GM18870 (cell line): ENCODE results near the gene MYCN.
"Not testable (repeated sequence)": the region's sequence is repeated elsewhere in the genome, so short reads cannot be mapped to it uniquely, and the experiment has no call there.

Experiments
- ATAC-seq: cut with Tn5 transposase; IDR thresholded peaks from one replicate; pipeline ENCODE4 v1.9.1; 2021; ENCODE audit warnings: moderate library complexity; ENCODE audit not compliant: unreplicated experiment

MYCN gene

DNA sequence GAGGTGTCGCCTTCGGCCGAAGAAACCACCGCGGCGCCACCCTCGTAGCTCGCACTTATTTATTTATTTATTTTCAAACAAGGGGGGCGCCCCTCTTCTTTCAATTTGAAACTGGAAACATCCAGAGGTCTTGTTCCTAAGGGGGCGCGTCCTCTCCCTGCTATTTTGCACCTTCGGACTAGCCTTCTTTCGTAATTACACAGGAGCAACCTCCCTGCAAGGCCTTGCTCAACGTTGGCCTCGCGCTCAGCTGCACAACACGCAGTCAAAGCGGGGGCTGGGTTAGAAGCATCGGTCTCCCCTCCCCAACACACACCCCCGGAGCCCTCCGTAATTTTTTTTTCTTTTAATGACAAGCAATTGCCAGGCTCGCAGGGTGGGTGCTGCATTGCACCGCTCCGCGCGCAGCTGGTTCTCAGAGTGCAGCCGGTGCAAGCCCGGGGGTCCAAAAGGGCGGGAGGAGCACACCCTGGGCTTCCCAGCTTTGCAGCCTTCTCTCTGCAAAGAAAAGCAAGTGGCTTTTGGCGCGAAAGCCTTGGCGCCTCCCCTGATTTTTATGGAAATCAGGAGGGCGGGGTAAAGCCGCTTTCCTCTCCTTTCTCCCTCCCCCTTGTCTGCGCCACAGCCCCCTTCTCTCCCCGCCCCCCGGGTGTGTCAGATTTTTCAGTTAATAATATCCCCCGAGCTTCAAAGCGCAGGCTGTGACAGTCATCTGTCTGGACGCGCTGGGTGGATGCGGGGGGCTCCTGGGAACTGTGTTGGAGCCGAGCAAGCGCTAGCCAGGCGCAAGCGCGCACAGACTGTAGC is at the start of gene MYCN:
MYCN (plus strand) TSS at position 697 of the 807 bp plus-strand sequence. CDS start 1,515 bp downstream, outside the sequence.
- peak; percentile 55 for ATAC-seq

GRCh38 chr2:15890936-15891905 is 49.1 kb upstream of the MYCN start:
- no peak for ATAC-seq

DNA sequence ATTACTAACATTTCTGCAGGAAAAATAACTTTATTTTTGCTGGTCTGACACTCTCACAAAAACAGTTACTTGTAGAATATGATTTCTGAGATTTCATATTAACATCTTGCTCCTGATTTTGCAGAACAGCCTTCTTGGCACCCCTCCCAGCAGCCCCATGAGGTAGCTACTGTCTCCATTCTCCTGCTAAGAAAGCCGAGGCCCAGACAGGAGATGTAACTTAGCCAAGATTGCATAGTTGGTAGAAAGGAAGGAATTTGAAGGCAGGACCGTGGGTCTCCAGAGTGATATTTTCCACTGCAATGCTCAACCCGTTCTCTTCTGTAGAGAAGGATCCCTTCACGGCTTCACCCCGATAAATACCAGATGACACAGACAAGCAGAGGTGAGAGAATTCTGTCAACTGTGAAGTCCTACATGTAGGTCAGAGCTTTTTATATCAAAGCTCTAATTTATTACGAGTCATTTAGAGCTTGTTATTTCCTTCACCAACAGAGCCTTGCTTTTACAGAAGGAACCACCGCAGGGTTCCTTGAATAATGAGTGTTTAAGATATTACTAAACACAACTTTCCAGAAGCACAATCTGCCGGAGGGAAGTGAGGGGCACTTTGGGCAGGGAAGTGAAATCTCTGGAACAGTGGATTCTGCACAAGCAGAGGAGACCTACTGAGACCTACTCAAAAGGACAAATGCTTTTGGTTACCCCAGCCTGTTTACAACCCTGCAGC is 48.0 kb upstream of the MYCN start:
- no peak for ATAC-seq

GRCh38 chr2:15893085-15893484 is 47.3 kb upstream of the MYCN start:
- ATAC-seq: no peak

- ATAC-seq: no peak
Measured at GRCh38 chr2:15893689-15894480, 46.5 kb upstream of the MYCN start.

DNA sequence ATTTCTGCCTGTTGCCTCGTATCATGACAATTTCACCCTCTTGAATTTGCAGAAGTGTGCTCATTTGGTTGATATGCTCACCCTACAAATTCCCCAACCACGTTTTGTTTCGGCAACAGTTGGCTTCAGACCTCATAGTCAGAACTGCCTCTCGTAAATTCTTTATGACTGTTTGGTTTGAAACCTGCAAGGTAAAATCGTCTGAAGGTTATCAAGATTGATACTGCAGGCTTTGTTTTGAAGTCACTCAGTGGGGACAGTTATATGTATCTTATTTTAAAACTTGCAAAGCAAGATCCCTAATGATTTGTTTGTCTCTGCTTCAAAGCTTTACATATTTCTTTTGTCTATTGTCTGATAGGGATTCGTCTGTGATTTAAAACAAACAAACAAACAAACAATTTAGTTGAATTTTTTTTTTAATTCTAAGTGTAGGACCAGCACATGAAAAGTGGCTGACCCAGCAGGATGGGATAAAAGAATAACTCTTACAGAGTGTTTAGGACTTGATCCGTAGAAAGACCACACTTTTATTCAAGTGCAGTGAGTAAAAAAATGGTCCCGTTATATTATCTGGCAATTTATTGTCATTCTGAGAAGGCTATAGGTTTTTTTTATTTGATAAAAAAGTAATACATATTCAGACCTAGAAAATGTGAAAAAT is 45.7 kb upstream of the MYCN start:
- no peak for ATAC-seq

GRCh38 chr2:15895615-15896469 is 44.5 kb upstream of the MYCN start:
- ATAC-seq: no peak

DNA sequence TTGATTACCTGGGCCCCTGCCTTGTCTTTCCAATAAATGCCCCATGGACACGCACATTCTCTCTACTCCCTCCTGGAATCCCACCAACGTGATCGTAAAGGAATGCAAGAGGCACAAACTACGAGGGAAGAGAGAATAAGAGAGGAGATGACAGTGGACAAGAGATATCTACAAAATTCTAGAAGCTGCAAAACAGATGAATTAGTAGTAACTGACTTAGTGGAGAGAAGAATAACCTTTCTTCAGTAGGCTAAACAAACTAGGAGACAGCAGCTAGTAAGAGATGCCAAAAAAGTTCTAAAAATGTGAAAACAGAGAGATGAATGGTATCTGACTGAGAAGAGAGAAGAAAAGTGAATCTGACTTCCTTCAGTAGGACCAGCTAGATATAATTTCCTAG is 43.5 kb upstream of the MYCN start:
- no peak for ATAC-seq

- no peak for ATAC-seq
Measured at GRCh38 chr2:15897431-15898098, 42.8 kb upstream of the MYCN start.

DNA sequence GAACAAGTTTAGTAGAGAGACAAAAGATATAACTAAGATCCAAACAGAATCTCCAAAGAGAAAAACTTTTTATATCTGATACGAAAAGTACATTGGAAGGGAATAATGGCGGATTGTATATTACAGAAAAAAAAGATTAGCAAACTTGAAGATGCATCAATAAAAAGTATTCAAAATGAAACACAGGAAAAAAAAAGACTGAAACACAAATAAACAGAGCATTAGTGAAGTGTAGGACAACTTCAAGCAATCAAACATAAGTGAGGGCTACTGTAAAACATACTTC is 41.1 kb upstream of the MYCN start:
- ATAC-seq: no peak

DNA sequence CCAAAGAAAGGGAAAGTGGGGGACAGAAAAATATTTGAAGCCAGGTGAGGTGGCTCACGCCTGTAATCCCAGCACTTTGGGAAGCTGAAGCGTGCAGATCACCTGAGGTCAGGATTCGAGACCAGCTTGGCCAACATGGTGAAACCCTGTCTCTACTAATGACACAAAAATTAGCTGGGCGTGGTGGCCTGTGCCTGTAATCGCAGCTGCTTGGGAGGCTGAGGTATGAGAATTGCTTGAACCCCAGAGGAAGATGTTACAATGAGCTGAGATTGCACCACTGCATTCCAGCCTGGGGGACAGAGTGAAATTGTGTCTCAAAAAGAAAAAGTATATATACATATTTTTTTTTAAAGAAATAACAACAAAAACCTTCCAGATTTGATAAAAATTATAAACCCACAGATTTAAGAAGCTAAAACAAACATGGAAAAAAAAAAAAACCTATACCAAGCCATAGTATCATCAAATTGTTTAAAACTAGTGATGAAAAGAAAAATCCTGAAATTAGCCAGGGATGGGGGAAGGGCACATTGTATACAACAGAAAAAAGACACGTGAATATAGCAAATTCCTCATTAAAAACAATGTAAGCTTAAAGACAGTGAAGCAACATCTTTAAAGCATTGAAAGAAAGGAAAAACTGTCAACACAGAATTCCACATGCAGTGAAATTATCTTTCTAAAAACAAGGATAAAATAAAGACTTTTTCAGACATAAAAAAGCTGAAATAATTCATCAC is 40.4 kb upstream of the MYCN start:
- no peak for ATAC-seq

DNA sequence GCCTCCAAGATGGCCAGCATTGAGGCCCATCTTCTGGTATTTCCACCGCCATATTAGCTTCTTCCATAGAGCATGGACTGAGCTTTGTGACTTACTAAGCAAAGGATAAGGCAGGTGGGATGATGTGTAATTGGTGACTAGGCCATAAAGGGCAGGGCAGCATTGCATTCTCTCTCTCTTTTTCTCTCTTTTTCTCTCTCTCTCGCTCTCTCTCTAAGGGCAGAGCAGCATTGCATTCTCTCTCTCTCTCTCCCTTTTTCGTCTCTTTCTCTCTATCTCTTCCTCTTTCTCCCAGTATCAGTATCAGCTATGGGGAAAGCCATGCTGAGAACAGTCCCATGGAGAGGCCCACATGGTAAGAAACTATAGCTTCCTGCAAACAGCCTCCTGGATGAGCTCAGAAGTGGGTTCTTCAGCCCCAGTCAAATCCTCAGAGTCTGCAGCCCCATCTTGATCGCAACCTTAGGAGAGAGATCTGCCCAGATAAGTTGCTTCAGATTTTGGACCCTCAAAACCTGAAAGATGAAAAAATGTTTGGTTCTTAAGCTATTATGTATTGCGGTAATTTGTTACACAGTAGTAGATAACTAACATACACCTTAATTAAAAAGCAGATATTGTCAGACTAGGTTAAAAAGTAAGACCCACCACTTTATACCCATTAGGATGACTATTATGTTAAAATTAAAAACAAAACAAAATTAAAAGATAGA is 39.1 kb upstream of the MYCN start:
- ATAC-seq: no peak

DNA sequence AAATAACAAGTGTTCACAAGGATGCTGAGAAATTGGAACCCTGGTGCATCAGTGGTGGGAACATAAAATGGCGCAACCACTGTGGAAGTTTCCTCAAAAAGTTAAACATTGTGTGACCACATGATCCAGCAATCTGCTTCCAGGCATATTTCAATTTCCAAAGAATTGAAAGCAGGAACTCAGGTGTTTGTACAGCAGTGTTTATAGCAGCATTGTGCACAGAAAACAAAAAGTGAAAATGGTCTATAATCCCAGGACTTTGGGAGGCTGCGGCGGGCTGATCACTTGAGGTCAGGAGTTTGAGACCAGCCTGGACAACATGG is 38.6 kb upstream of the MYCN start:
- no peak for ATAC-seq

DNA sequence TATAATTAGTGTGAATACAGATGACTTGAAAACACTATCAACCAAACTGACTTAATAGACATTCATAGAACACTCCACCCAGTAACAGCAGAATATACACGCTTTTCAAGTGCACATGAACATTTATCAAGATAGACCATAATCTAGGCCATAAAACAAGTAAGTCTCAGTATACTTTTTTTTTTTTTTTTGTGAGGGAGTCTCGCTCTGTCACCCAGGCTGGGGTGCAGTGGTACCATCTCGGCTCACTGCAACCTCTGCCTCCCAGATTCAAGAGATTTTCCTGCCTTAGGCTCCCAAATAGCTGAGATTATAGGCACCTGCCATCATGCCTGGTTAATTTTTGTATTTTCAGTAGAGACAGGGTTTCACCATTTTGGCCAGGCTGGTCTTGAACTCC is 36.4 kb upstream of the MYCN start:
- not testable (repeated sequence) for ATAC-seq

DNA sequence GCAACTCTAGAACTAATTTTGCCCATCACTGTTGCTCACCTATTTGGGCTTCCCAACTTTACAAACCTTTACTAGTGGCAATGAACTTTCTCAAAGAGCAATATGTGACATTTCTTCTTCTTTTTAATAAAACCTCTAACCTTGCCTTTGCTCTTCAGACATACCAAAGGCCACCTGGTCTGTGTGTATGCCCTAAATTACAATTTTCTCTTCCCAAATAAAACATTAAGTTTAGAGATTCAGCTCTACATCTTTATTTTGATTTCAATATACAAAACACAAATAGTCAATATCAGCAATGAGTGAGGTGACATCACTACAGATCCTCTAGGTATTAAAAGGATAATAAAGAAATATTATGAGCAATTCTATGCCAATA is 35.1 kb upstream of the MYCN start:
- ATAC-seq: no peak

- no peak for ATAC-seq
Measured at GRCh38 chr2:15905986-15906491, 34.3 kb upstream of the MYCN start.

GRCh38 chr2:15906778-15907177 is 33.6 kb upstream of the MYCN start:
- ATAC-seq: no peak
